Measurements from ENCODE around the gene CLDN22. TPM values are rescaled to one million over a fixed set of nuclear protein-coding genes. Genes with fewer than 3 reads are reported as not detected.

The CLDN22 gene
- total and polyA plus RNA-seq, 3 experiments from 2014 or later, result not detected

DNA sequence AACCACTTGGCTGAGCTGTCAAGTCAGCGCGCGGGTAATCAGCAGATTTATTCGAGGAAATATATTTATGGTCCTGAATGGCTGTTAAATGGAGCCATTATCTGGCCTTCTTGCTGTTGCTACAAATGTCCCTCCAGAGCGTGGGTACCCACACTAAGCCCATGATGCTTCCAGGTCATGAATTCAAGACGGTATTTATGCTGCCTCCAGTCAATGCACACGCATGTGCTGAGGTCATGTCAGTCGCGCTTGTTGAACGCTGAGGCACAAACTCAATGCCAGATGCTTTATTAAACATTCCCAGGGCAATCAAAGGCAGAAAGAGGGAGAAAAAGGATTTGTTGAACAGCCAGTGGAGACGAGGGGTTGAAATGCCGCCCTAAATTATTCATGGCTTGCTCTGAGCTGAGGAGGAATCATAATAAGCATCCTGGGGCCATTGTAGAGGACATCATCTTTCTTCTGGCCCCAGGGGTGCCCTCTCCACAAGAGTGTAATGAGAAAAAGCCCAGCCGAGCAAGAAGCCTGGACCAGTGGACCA lies 38.2 kb upstream of the CLDN22 start:
- no peaks in the 10 kb centered on the region for H3K4me1 Mint-ChIP-seq
- H3K9me3 Mint-ChIP-seq, result no peaks in the 10 kb centered on the region
- no peaks in the 10 kb centered on the region for H3K36me3 Mint-ChIP-seq
- H3K4me3 ChIP-seq (ENCODE audit: low read length), result no peak overlapping the region
- POLR2A ChIA-PET, result no interaction called here
- no peaks in the 10 kb centered on the region for H3K4me1 ChIP-seq (ENCODE audit: insufficient read depth, low read length)
- DNase-seq, result no peak
- no peaks in the 10 kb centered on the region for H3K9me3 ChIP-seq (ENCODE audit: low read length)
- H3K27ac Mint-ChIP-seq, result peak overlapping the region in 1 of 8 donors; percentile 66
- peaks cover 4 to 27% of the 10 kb centered on the region in 2 donors for H3K27me3 Mint-ChIP-seq
- H3K27ac ChIP-seq (ENCODE audit: low read depth, low read length), result no peak overlapping the region
- H3K27me3 ChIP-seq (ENCODE audit: insufficient read depth, low read length, poor library complexity, severe bottlenecking), result no peaks in the 10 kb centered on the region
- H3K4me3 Mint-ChIP-seq, result no peak overlapping the region
- CTCF ChIA-PET, result no interaction called here
- H3K36me3 ChIP-seq (ENCODE audit: insufficient read depth, low read length), result no peaks in the 10 kb centered on the region

DNA sequence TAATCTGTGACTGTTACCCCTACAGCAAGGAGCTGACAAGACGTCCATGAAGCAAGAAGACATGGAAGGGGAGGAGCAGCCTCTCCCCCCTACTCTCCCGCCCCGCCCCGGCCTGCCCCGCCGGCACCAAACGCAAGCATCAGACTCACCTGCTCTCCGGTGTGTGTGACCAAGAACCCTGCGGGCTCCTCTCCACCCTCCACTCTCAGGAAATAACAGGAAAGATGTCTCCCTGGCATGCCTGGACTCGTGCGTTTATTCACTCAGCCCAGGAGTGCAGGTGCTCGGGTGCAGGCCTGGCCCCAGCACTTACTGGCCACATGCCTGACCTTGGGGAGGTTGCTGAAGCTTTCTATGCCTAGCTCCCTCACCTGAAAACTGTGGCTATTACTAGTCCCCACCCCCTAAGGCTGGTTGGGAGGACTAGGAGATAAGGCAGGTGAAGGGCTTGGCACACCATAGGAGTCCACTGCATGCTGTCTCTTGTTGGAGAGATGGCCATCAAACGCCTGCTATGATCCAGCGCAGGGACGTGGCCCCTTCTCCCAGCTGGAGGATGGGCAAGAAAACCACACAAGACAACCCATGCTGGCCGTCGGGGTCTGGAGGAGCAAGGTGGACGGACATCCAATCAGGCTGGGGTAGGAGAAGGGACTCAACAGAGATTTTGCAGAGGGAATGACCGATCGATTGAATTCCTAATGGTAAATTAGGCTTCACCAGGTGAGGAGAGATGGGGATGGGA lies 37.0 kb upstream of the CLDN22 start:
- no peak overlapping the region for H3K27ac Mint-ChIP-seq
- H3K27me3 Mint-ChIP-seq, result peaks cover 4 to 26% of the 10 kb centered on the region in 2 donors
- H3K36me3 Mint-ChIP-seq, result no peaks in the 10 kb centered on the region

DNA sequence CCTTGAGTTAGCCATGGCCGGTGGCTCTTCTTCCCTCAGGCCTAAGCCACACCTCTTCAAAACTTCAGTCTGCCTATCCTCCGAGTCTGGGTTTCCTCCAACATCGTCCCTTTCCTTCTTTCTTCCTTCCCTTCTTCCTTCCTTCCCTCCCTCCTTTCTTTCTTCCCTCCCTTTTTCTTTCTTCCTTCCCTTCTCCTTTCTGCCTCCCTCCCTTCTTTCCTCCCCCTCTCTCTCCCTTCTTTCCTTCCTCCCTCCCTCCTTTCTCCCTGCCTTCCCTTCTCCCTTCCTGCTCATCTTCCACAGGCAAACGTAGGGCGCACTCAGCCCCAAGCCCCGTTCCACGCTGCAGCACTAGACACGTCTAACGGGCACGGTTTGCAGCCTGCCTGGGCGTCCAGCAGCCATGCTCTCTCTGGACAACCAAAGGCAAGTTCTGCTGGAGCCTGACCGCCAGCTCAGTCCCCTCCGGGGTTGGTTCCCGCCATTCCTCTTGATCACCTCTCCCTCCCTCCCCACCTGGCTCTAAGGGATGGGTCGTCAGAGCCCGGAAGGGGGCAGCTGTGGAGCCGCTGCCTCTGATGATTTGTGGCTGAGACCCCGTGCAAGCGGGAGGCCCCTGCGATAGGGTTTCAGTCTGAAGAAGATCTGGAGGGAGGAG lies 36.2 kb upstream of the CLDN22 start:
- Mint-ChIP-seq H3K9me3 (no peaks in the 10 kb centered on the region), H3K4me3 (no peak overlapping the region), H3K27ac (no peak overlapping the region), H3K27me3 (peaks cover 4 to 30% of the 10 kb centered on the region in 2 donors), H3K4me1 (no peaks in the 10 kb centered on the region), H3K36me3 (no peaks in the 10 kb centered on the region)
- Histone ChIP-seq H3K27me3 (ENCODE audit: insufficient read depth, low read length, poor library complexity, severe bottlenecking) (no peaks in the 10 kb centered on the region), H3K27ac (ENCODE audit: low read depth, low read length) (no peak overlapping the region), H3K9me3 (ENCODE audit: low read length) (no peaks in the 10 kb centered on the region), H3K36me3 (ENCODE audit: insufficient read depth, low read length) (no peaks in the 10 kb centered on the region), H3K4me1 (ENCODE audit: insufficient read depth, low read length) (no peaks in the 10 kb centered on the region), H3K4me3 (ENCODE audit: low read length) (no peak overlapping the region)
- no peak for DNase-seq
- ChIA-PET POLR2A (no interaction called here), CTCF (no interaction called here)

More for the DNA sequence above, 37.0 kb upstream of the CLDN22 start:
- no peaks in the 10 kb centered on the region for H3K9me3 ChIP-seq (ENCODE audit: low read length)
- no peaks in the 10 kb centered on the region for H3K4me1 Mint-ChIP-seq
- no peaks in the 10 kb centered on the region for H3K36me3 ChIP-seq (ENCODE audit: insufficient read depth, low read length)
- no peaks in the 10 kb centered on the region for H3K27me3 ChIP-seq (ENCODE audit: insufficient read depth, low read length, poor library complexity, severe bottlenecking)
- H3K4me3 ChIP-seq (ENCODE audit: low read length), result no peak overlapping the region
- ChIA-PET CTCF (no interaction called here), POLR2A (no interaction called here)
- H3K27ac ChIP-seq (ENCODE audit: low read depth, low read length), result no peak overlapping the region
- no peak overlapping the region for H3K4me3 Mint-ChIP-seq
- no peaks in the 10 kb centered on the region for H3K9me3 Mint-ChIP-seq
- H3K4me1 ChIP-seq (ENCODE audit: insufficient read depth, low read length), result no peaks in the 10 kb centered on the region
- no peak for DNase-seq

DNA sequence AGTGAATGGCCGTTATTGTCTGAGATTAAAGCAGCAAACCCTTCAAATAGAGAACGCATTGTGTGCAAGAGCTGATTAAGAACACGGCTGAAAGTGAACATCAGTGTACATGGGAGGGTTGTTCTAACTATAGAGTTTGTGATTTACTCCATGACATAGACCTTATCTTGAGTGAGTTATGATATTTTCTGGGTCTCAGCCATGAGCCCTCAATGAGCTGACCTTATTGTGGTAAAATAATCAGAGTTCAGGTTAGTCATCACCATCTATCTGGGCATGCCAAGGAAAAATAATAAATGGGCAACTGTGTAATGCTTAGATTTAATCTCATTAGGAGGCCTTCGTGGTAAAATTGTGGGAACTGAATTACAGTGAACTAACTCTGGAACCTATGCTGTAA lies 35.3 kb upstream of the CLDN22 start:
- Mint-ChIP-seq H3K27ac (no peak overlapping the region), H3K4me1 (no peaks in the 10 kb centered on the region), H3K9me3 (peaks cover 0 to under 1% (median 0%) of the 10 kb centered on the region in 5 donors), H3K27me3 (peaks cover 7 to 36% of the 10 kb centered on the region in 2 donors), H3K36me3 (peaks cover 0 to 1% (median 0%) of the 10 kb centered on the region in 3 donors), H3K4me3 (no peak overlapping the region)
- Histone ChIP-seq H3K9me3 (ENCODE audit: low read length) (no peaks in the 10 kb centered on the region), H3K36me3 (ENCODE audit: insufficient read depth, low read length) (no peaks in the 10 kb centered on the region), H3K4me1 (ENCODE audit: insufficient read depth, low read length) (no peaks in the 10 kb centered on the region), H3K27ac (ENCODE audit: low read depth, low read length) (no peak overlapping the region), H3K27me3 (ENCODE audit: insufficient read depth, low read length, poor library complexity, severe bottlenecking) (no peaks in the 10 kb centered on the region), H3K4me3 (ENCODE audit: low read length) (no peak overlapping the region)
- ChIA-PET POLR2A (no interaction called here), CTCF (no interaction called here)
- DNase-seq, result no peak

DNA sequence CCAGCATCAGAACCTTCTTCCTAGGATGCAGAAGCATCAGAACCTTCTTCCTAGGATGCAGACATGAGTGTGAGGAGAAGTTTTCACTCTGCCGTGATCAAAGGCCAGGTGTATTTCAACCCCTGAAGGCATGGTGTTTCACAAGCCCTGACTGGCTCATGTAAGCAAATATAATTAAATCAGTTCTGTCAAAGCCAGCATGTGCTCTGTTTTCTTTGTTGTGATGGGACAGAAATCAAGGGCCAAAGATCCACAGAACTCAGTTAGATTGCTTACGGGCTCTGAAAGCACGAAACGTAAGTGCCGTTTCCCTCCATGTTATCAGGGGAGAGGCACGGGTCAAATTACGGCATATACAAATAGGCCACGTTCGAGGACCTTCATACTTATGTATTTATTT lies 34.1 kb upstream of the CLDN22 start:
- Mint-ChIP-seq H3K4me3 (no peak overlapping the region), H3K27me3 (peaks cover 9 to 42% of the 10 kb centered on the region in 2 donors), H3K36me3 (peaks cover 0 to 4% (median 0%) of the 10 kb centered on the region in 3 donors), H3K9me3 (peaks cover 0 to 3% (median 0%) of the 10 kb centered on the region in 5 donors), H3K4me1 (peaks cover 0 to 5% (median 0%) of the 10 kb centered on the region in 3 donors), H3K27ac (no peak overlapping the region)
- H3K36me3 ChIP-seq (ENCODE audit: insufficient read depth, low read length), result no peaks in the 10 kb centered on the region
- DNase-seq, result no peak
- no peaks in the 10 kb centered on the region for H3K4me1 ChIP-seq (ENCODE audit: insufficient read depth, low read length)
- H3K27me3 ChIP-seq (ENCODE audit: insufficient read depth, low read length, poor library complexity, severe bottlenecking), result no peaks in the 10 kb centered on the region
- ChIA-PET POLR2A (no interaction called here), CTCF (no interaction called here)
- no peaks in the 10 kb centered on the region for H3K9me3 ChIP-seq (ENCODE audit: low read length)
- H3K27ac ChIP-seq (ENCODE audit: low read depth, low read length), result no peak overlapping the region
- no peak overlapping the region for H3K4me3 ChIP-seq (ENCODE audit: low read length)

DNA sequence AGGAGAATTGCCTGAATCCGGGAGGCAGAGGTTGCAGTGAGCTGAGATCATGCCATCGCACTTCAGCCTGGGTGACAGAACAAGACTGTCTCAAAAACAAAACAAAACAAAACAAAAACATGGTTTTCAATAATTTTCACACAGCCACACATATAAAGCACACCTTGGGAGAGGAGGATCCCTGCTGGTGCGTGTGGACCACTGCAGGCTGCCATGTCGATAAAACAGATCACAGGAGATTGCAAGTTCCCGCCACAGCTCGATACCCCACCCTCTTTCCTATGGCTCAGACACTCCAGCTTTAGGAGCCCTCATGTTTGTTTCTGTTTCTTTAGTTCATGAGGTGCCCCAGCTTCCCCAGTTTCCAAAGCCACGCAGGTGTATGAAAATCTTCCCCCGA lies 33.5 kb upstream of the CLDN22 start:
- H3K4me1 Mint-ChIP-seq, result peaks cover 0 to 10% (median 0%) of the 10 kb centered on the region in 3 donors
- CTCF ChIA-PET, result no interaction called here
- no peaks in the 10 kb centered on the region for H3K36me3 ChIP-seq (ENCODE audit: insufficient read depth, low read length)
- peaks cover 0 to 3% (median 0%) of the 10 kb centered on the region in 5 donors for H3K9me3 Mint-ChIP-seq
- H3K4me3 Mint-ChIP-seq, result no peak overlapping the region
- H3K27me3 Mint-ChIP-seq, result peaks cover 9 to 46% of the 10 kb centered on the region in 2 donors
- peaks cover 4% of the 10 kb centered on the region for H3K27me3 ChIP-seq (ENCODE audit: insufficient read depth, low read length, poor library complexity, severe bottlenecking)
- no peaks in the 10 kb centered on the region for H3K9me3 ChIP-seq (ENCODE audit: low read length)
- no peak overlapping the region for H3K4me3 ChIP-seq (ENCODE audit: low read length)
- DNase-seq, result no peak
- peaks cover 0 to 4% (median 0%) of the 10 kb centered on the region in 3 donors for H3K36me3 Mint-ChIP-seq
- no peak overlapping the region for H3K27ac ChIP-seq (ENCODE audit: low read depth, low read length)
- POLR2A ChIA-PET, result no interaction called here
- no peak overlapping the region for H3K27ac Mint-ChIP-seq
- H3K4me1 ChIP-seq (ENCODE audit: insufficient read depth, low read length), result no peaks in the 10 kb centered on the region

DNA sequence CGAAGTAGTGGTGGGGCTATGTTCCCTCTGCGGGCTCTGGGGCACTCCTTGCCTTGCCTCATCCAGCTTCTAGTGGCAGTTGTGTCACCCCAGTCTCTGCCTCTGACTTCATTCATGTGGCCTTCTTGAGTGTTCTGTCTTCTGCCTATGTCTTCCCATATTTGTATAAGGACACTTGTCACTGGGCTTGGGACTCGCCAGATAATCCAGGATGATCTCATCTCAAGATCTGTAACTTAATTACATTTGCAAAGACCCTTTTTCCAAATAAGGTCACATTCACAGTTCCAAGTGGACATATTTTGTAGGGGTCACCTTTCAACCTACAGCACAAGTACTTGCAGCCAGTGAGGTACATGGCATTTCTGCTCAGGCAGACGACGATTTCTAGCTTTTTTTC lies 32.5 kb upstream of the CLDN22 start:
- Mint-ChIP-seq H3K4me3 (no peak overlapping the region), H3K27me3 (peaks cover 9 to 46% of the 10 kb centered on the region in 2 donors), H3K4me1 (peaks cover 0 to 12% (median 0%) of the 10 kb centered on the region in 3 donors), H3K36me3 (peaks cover 0 to 4% (median 0%) of the 10 kb centered on the region in 3 donors), H3K9me3 (peaks cover 0 to 3% (median 0%) of the 10 kb centered on the region in 5 donors), H3K27ac (no peak overlapping the region)
- H3K36me3 ChIP-seq (ENCODE audit: insufficient read depth, low read length), result no peaks in the 10 kb centered on the region
- H3K27me3 ChIP-seq (ENCODE audit: insufficient read depth, low read length, poor library complexity, severe bottlenecking), result peaks cover 7% of the 10 kb centered on the region
- H3K4me3 ChIP-seq (ENCODE audit: low read length), result no peak overlapping the region
- POLR2A ChIA-PET, result no interaction called here
- DNase-seq, result no peak
- H3K4me1 ChIP-seq (ENCODE audit: insufficient read depth, low read length), result no peaks in the 10 kb centered on the region
- no peaks in the 10 kb centered on the region for H3K9me3 ChIP-seq (ENCODE audit: low read length)
- no peak overlapping the region for H3K27ac ChIP-seq (ENCODE audit: low read depth, low read length)
- CTCF ChIA-PET, result no interaction called here

DNA sequence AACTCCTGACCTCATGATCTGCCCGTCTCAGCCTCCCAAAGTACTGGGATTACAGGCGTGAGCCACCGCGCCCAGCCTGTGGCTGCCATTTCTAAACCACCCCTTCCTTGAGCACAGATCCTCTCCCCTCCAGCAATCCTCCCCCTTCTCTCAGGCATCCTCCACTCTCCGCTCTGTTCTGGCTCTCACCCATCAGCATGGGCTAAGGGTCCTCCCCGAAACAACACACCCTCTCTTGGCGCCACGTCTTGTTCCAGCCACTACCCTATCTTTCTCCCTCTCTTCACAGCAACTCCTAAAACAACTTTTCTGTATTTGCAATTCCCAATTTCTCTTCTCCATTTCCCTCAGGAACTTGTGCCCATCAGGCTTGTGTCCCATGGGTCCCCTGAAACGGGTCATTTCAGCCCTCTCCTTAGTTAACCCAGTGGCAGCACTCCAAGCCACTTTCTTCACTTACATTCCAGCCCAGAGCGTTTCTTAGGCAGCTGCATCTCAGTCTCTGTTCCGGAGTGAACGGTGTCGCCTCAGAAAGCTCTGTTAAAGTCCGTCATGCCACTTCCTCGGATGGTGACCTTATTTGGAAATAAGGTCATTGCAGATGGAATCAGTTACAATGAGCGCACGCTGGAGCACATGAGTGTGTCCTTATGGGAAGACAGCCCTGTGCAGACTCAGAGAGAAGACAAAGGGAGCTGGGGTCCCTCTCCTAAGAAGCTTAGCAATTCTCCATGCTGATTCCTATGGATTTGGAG lies 30.4 kb upstream of the CLDN22 start:
- Histone ChIP-seq H3K27ac (ENCODE audit: low read depth, low read length) (no peak overlapping the region), H3K27me3 (ENCODE audit: insufficient read depth, low read length, poor library complexity, severe bottlenecking) (peaks cover 7% of the 10 kb centered on the region), H3K9me3 (ENCODE audit: low read length) (no peaks in the 10 kb centered on the region), H3K4me1 (ENCODE audit: insufficient read depth, low read length) (no peaks in the 10 kb centered on the region), H3K4me3 (ENCODE audit: low read length) (no peak overlapping the region), H3K36me3 (ENCODE audit: insufficient read depth, low read length) (no peaks in the 10 kb centered on the region)
- Mint-ChIP-seq H3K4me3 (peak overlapping the region in 1 of 7 donors; percentile 30), H3K9me3 (peaks cover 0 to 5% (median 0%) of the 10 kb centered on the region in 5 donors), H3K4me1 (peaks cover 0 to 12% (median 0%) of the 10 kb centered on the region in 3 donors), H3K36me3 (peaks cover 0 to 4% (median 0%) of the 10 kb centered on the region in 3 donors), H3K27ac (no peak overlapping the region), H3K27me3 (peaks cover 10 to 46% of the 10 kb centered on the region in 2 donors)
- POLR2A ChIA-PET, result no interaction called here
- CTCF ChIA-PET, result no interaction called here
- no peak for DNase-seq

Data from CD8-positive, alpha-beta memory T cell (primary cell).